ENCODE measurements around the gene CBFA2T2.
A peak's percentile ranks its signal among the peaks of the same experiment; 100 is the strongest.

CBFA2T2 gene

DNA sequence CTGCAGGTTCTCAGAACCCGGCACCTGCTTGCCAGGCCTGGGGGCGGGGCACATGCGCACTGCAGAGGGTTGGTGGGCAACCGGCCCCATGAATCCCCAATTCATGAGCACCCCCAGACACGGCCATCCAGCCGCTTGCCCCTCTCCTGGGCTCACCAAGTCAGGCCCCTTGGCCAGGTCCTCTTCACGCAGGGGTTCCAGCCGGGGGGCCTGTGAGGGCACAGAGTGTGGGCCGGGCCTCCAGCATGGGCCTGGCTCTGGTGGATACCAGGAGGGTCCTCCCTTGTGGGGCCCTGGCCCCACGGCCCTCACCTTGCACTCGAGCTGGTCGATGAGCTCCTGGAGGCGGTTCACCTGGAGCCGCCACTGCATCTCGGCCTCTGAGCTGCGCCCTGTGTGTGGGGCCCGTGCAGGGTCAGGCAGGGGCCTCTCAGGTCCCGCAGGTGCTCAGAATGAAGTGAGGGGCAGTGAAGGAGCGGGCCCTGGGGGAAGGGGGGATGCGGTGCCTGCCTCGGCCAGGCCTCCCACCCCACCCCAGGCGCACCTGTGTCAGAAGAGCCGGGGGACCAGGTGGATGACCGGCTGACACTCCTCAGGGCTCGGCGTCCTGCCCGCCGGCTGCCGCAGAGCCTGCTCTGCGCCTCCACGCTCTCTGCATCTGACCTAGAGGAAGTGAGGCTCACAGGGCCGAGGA is 169.6 kb downstream of the CBFA2T2 start:
- H3K36me3 ChIP-seq, result peaks cover 27% of the 10 kb centered on the region
- no peak for DNase-seq
- TF ChIP-seq, protein P1, sequence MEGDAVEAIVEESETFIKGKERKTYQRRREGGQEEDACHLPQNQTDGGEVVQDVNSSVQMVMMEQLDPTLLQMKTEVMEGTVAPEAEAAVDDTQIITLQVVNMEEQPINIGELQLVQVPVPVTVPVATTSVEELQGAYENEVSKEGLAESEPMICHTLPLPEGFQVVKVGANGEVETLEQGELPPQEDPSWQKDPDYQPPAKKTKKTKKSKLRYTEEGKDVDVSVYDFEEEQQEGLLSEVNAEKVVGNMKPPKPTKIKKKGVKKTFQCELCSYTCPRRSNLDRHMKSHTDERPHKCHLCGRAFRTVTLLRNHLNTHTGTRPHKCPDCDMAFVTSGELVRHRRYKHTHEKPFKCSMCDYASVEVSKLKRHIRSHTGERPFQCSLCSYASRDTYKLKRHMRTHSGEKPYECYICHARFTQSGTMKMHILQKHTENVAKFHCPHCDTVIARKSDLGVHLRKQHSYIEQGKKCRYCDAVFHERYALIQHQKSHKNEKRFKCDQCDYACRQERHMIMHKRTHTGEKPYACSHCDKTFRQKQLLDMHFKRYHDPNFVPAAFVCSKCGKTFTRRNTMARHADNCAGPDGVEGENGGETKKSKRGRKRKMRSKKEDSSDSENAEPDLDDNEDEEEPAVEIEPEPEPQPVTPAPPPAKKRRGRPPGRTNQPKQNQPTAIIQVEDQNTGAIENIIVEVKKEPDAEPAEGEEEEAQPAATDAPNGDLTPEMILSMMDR (IDR thresholded peaks at IDR 0.05; ENCODE audit: low read depth, low read length), result no peak

GRCh38 chr20:33660035-33660684 is 170.3 kb downstream of the CBFA2T2 start:
- Histone ChIP-seq H3K9me3 (ENCODE audit: severe bottlenecking) (no peaks in the 10 kb centered on the region), H3K27ac (no peak overlapping the region), H3K27me3 (ENCODE audit: insufficient read depth, low read depth, severe bottlenecking) (no peaks in the 10 kb centered on the region), H3K36me3 (peaks cover 27% of the 10 kb centered on the region), H3K4me3 (ENCODE audit: low read depth, low read length) (no peak overlapping the region)
- no peak for DNase-seq
- TF ChIP-seq, protein P1 (IDR thresholded peaks at IDR 0.05; ENCODE audit: low read depth, low read length), result no peak

More for the DNA sequence above, 169.6 kb downstream of the CBFA2T2 start:
- H3K9me3 ChIP-seq (ENCODE audit: severe bottlenecking), result no peaks in the 10 kb centered on the region
- H3K27me3 ChIP-seq (ENCODE audit: insufficient read depth, low read depth, severe bottlenecking), result no peaks in the 10 kb centered on the region
- no peak overlapping the region for H3K4me3 ChIP-seq (ENCODE audit: low read depth, low read length)
- H3K27ac ChIP-seq, result no peak overlapping the region

GRCh38 chr20:33660685-33661058 is 170.8 kb downstream of the CBFA2T2 start:
- Histone ChIP-seq H3K27ac (no peak overlapping the region), H3K36me3 (peaks cover 27% of the 10 kb centered on the region), H3K27me3 (ENCODE audit: insufficient read depth, low read depth, severe bottlenecking) (no peaks in the 10 kb centered on the region), H3K9me3 (ENCODE audit: severe bottlenecking) (no peaks in the 10 kb centered on the region), H3K4me3 (ENCODE audit: low read depth, low read length) (no peak overlapping the region)
- DNase-seq, result no peak
- TF ChIP-seq, protein P1 (IDR thresholded peaks at IDR 0.05; ENCODE audit: low read depth, low read length), result no peak

- TF ChIP-seq, protein P1 (IDR thresholded peaks at IDR 0.05; ENCODE audit: low read depth, low read length), result no peak
- DNase-seq, result no peak
- H3K27ac ChIP-seq, result peak within 1 kb of the TSS; percentile 74
These were observed 172.3 kb downstream of the CBFA2T2 start, which contains the start of gene C20orf144 for GRCh38 chr20:33662172-33662571. TSS of gene C20orf144 (plus strand) at chr20:33662327. CDS start at chr20:33662346, 19 bp downstream.

DNA sequence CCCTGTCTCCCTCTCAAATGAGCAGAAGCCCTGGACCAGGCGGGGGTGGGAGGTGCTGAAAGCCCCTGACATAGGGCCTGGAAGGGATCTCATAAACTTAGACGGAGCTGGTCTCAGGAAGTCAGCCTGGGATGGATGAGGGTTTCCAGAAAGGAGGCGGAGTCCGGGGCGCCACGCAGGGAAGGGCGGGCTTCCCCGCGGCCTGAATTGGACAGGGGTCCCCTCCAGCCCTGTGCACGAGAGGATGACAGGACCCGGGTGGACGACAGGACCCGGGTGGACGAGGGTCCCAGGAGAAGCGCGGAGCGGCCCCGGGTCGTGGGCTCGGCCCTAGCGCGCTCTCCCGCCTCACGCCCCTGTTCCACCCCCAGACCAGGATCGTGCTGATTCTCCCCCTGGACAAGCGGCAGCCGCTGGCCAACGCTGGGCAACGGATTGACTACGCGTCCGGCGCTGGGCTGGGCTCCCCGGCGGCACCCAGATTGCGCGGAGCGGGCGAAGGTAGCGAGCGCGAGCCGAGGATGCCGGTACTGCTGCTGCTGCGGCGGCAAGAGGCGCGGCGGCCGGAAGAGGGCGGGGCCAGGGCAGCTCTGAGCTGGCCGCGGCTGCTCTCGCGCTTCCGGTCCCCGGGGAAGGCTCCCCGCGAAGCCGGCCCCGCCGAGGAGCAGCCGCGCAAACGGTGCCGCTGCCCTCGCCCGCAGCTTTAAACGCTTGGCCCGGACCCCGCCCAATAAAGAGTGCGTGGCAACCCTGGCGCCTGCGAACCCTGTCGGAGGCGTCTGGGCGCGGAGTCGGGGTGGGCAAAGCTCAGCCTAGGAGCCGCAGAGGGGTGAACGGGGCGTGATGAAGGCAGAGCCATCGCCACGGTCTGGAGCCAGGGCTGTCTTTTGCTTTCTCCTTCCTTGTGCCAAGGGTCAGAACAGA is 173.5 kb downstream of the CBFA2T2 start:
- Histone ChIP-seq H3K4me3 (ENCODE audit: low read depth, low read length) (peak overlapping the region; percentile 71), H3K27ac (peak overlapping the region; percentile 74), H3K36me3 (peaks cover 18% of the 10 kb centered on the region), H3K27me3 (ENCODE audit: insufficient read depth, low read depth, severe bottlenecking) (no peaks in the 10 kb centered on the region), H3K9me3 (ENCODE audit: severe bottlenecking) (no peaks in the 10 kb centered on the region)
- TF ChIP-seq, protein P1 (IDR thresholded peaks at IDR 0.05; ENCODE audit: low read depth, low read length), result no peak
- peak; percentile 78 for DNase-seq

More at GRCh38 chr20:33662172-33662571, 172.3 kb downstream of the CBFA2T2 start, which contains the start of gene C20orf144:
- Histone ChIP-seq H3K36me3 (peaks cover 22% of the 10 kb centered on the region), H3K9me3 (ENCODE audit: severe bottlenecking) (no peaks in the 10 kb centered on the region), H3K4me3 (ENCODE audit: low read depth, low read length) (peak within 1 kb of the TSS; percentile 71), H3K27me3 (ENCODE audit: insufficient read depth, low read depth, severe bottlenecking) (no peaks in the 10 kb centered on the region)
